Mesenchymal stem cell (in vitro differentiated cells and primary cell): ENCODE data around the gene NTRK3.

Experiments used
- DNase-seq: peaks from one replicate; pipeline ENCODE4 v3.0.0-alpha.2; 2013
- H2AFZ ChIP-seq: one replicate; pipeline ENCODE4 v1.6.1; 2013; ENCODE audit warnings: low read depth, mild to moderate bottlenecking, control low read depth, inconsistent platforms, low read length, moderate library complexity
- H2AK5ac ChIP-seq: 2 replicates; pipeline ENCODE4 v1.6.1; 2013; ENCODE audit warnings: low read length, moderate library complexity, mild to moderate bottlenecking, inconsistent platforms; ENCODE audit not compliant: severe bottlenecking
- H2BK120ac ChIP-seq: one replicate; pipeline ENCODE4 v1.6.1; 2013; ENCODE audit warnings: low read depth, mild to moderate bottlenecking, inconsistent platforms, low read length, moderate library complexity
- H2BK12ac ChIP-seq, 2 experiments: one replicate each; pipeline ENCODE4 v1.6.1; 2013; ENCODE audit warnings: inconsistent platforms in 2 of 2, low read length in 2 of 2, mild to moderate bottlenecking in 2 of 2, moderate library complexity in 2 of 2, control low read depth in 1 of 2
- H2BK15ac ChIP-seq: one replicate; pipeline ENCODE4 v1.6.1; 2013; ENCODE audit warnings: mild to moderate bottlenecking, low read depth, inconsistent platforms; ENCODE audit not compliant: poor library complexity, severe bottlenecking
- H2BK5ac ChIP-seq: 2 replicates; pipeline ENCODE4 v1.6.1; 2013; ENCODE audit warnings: low read depth, mild to moderate bottlenecking, low read length, control low read depth, inconsistent platforms; ENCODE audit not compliant: poor library complexity, severe bottlenecking
- H3K14ac ChIP-seq, 2 experiments: one replicate each; pipeline ENCODE4 v1.6.1; 2013; ENCODE audit warnings: inconsistent platforms in 2 of 2, low read length in 2 of 2, control low read depth in 1 of 2, mild to moderate bottlenecking in 1 of 2, moderate library complexity in 1 of 2
- H3K18ac ChIP-seq, 2 experiments: one replicate each; pipeline ENCODE4 v1.6.1; 2013; ENCODE audit warnings: inconsistent platforms in 2 of 2, low read length in 2 of 2, control low read depth in 1 of 2, low read depth in 1 of 2, mild to moderate bottlenecking in 1 of 2
- H3K23ac ChIP-seq, 2 experiments: one replicate each; pipeline ENCODE4 v1.6.1; 2013; ENCODE audit warnings: inconsistent platforms in 2 of 2, low read length in 2 of 2, mild to moderate bottlenecking in 2 of 2, moderate library complexity in 2 of 2, control low read depth in 1 of 2
- H3K27ac ChIP-seq: 2 replicates; pipeline ENCODE4 v1.5.1; 2013; ENCODE audit warnings: mild to moderate bottlenecking, moderate library complexity, low read length, control low read depth, inconsistent platforms; ENCODE audit not compliant: poor library complexity, severe bottlenecking
- H3K27me3 ChIP-seq, 2 experiments: 2 replicates each; pipeline versions ENCODE4 v1.6.1 to v1.7.0; 2013; ENCODE audit warnings: low read length in 2 of 2, mild to moderate bottlenecking in 2 of 2, moderate library complexity in 2 of 2, control low read depth in 1 of 2, inconsistent platforms in 1 of 2; ENCODE audit not compliant: control insufficient read depth in 1 of 2, insufficient read depth in 1 of 2
- H3K36me3 ChIP-seq, 2 experiments: 2 replicates each; pipeline versions ENCODE4 v1.6.1 to v1.7.0; 2013; ENCODE audit warnings: low read length in 2 of 2, control low read depth in 1 of 2, inconsistent platforms in 1 of 2, low read depth in 1 of 2, mild to moderate bottlenecking in 1 of 2; ENCODE audit not compliant: insufficient read depth in 2 of 2, control insufficient read depth in 1 of 2
- H3K4ac ChIP-seq, 2 experiments: one replicate each; pipeline ENCODE4 v1.6.1; 2013; ENCODE audit warnings: inconsistent platforms in 2 of 2, low read length in 2 of 2, mild to moderate bottlenecking in 2 of 2, moderate library complexity in 2 of 2, control low read depth in 1 of 2, low read depth in 1 of 2
- H3K4me1 ChIP-seq: 2 replicates; pipeline ENCODE4 v1.6.1; 2013; ENCODE audit warnings: low read depth, low read length, control low read depth; ENCODE audit not compliant: control insufficient read depth, insufficient read depth
- H3K4me2 ChIP-seq: 2 replicates; pipeline ENCODE4 v1.6.1; 2013; ENCODE audit warnings: low read length, mild to moderate bottlenecking, inconsistent platforms; ENCODE audit not compliant: poor library complexity, severe bottlenecking
- H3K4me3 ChIP-seq, 2 experiments: 2 replicates each; pipeline versions ENCODE4 v1.5.1 to v1.7.0; 2013; ENCODE audit warnings: low read length in 2 of 2, mild to moderate bottlenecking in 2 of 2, control low read depth in 1 of 2, low read depth in 1 of 2; ENCODE audit not compliant: insufficient read depth in 1 of 2
- H3K79me1 ChIP-seq: replicated peaks from 2 replicates; pipeline ENCODE4 v1.6.1; 2013; ENCODE audit warnings: mild to moderate bottlenecking, control low read depth, low read length, inconsistent platforms; ENCODE audit not compliant: poor library complexity, severe bottlenecking
- H3K9ac ChIP-seq: 2 replicates; pipeline ENCODE4 v1.7.0; 2013; ENCODE audit warnings: mild to moderate bottlenecking, low read length, moderate library complexity
- H3K9me3 ChIP-seq: 2 replicates; pipeline ENCODE4 v1.7.0; 2013; ENCODE audit warnings: mild to moderate bottlenecking, low read length; ENCODE audit not compliant: control insufficient read depth
- H4K8ac ChIP-seq: one replicate; pipeline ENCODE4 v1.6.1; 2013; ENCODE audit warnings: inconsistent platforms, mild to moderate bottlenecking, low read length, moderate library complexity
- H4K91ac ChIP-seq: one replicate; pipeline ENCODE4 v1.6.1; 2013; ENCODE audit warnings: mild to moderate bottlenecking, low read length, inconsistent platforms
- WGBS: methylation state at CpG from one replicate; pipeline ENCODE4 v1.1.7; 2013; ENCODE audit warnings: mixed read lengths; 5-methylcytosine and 5-hydroxymethylcytosine counted together

Gene NTRK3

GRCh38 chr15:88300861-88301260 lies 44.3 kb upstream of the NTRK3 start:
- H3K23ac ChIP-seq, result no peak overlapping the region
- H3K4me2 ChIP-seq, result no peak overlapping the region
- no peak overlapping the region for H2AK5ac ChIP-seq
- DNase-seq, result no peak
- H2BK12ac ChIP-seq, result no peak overlapping the region
- H3K9me3 ChIP-seq, result no peaks in the 10 kb centered on the region
- no peaks in the 10 kb centered on the region for H3K4me1 ChIP-seq
- no peak overlapping the region for H3K14ac ChIP-seq
- H2BK15ac ChIP-seq, result no peak overlapping the region
- no peak overlapping the region for H3K27ac ChIP-seq
- peaks cover 0 to 25% of the 10 kb centered on the region in 2 experiments for H3K27me3 ChIP-seq
- H3K79me1 ChIP-seq, result no peaks in the 10 kb centered on the region
- H2AFZ ChIP-seq, result no peak overlapping the region
- H2BK120ac ChIP-seq, result no peak overlapping the region
- H3K4ac ChIP-seq, result no peak overlapping the region
- no peak overlapping the region for H3K9ac ChIP-seq
- H4K91ac ChIP-seq, result no peak overlapping the region
- no peak overlapping the region for H3K18ac ChIP-seq
- H3K36me3 ChIP-seq, result no peaks in the 10 kb centered on the region
- no peak overlapping the region for H4K8ac ChIP-seq
- WGBS, result 74% methylated on average over 4 of the region's 4 CpGs
- no peak overlapping the region for H2BK5ac ChIP-seq
- no peak overlapping the region for H3K4me3 ChIP-seq

DNA sequence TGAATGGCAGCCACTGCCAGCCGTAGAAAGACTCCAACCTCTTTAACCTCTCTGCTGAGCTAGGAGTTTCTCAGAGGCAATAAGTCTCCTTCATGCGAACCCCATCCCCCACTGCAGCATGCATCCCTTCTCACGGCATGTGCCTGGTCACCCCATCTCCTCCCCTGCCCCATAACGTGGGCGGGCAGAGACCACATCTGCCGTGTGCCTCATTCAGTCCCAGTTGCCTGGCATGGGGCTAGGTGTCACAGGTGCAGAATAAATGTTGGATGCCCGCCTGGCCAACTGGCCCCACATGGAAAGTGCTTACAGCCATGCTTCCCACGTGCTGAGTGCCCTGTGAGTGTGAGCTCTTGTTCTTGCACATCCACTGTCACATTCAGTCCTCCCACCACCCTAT lies 43.5 kb upstream of the NTRK3 start:
- H3K4me2 ChIP-seq, result no peak overlapping the region
- H3K36me3 ChIP-seq, result no peaks in the 10 kb centered on the region
- H4K8ac ChIP-seq, result no peak overlapping the region
- H3K18ac ChIP-seq, result no peak overlapping the region
- H2BK5ac ChIP-seq, result no peak overlapping the region
- H3K4me3 ChIP-seq, result peak overlapping the region in 1 of 2 experiments; percentile 14
- H3K9me3 ChIP-seq, result no peaks in the 10 kb centered on the region
- peak overlapping the region; percentile 63 for H2BK15ac ChIP-seq
- no peak overlapping the region for H3K9ac ChIP-seq
- no peak overlapping the region for H2AFZ ChIP-seq
- no peak overlapping the region for H2AK5ac ChIP-seq
- peaks cover 0 to 25% of the 10 kb centered on the region in 2 experiments for H3K27me3 ChIP-seq
- no peak overlapping the region for H3K4ac ChIP-seq
- no peaks in the 10 kb centered on the region for H3K4me1 ChIP-seq
- H2BK12ac ChIP-seq, result no peak overlapping the region
- no peak overlapping the region for H3K23ac ChIP-seq
- no peak overlapping the region for H2BK120ac ChIP-seq
- no peak for DNase-seq
- 62% methylated on average over 8 of the region's 8 CpGs for WGBS
- no peak overlapping the region for H3K27ac ChIP-seq
- H3K14ac ChIP-seq, result no peak overlapping the region
- H3K79me1 ChIP-seq, result no peaks in the 10 kb centered on the region
- no peak overlapping the region for H4K91ac ChIP-seq

DNA sequence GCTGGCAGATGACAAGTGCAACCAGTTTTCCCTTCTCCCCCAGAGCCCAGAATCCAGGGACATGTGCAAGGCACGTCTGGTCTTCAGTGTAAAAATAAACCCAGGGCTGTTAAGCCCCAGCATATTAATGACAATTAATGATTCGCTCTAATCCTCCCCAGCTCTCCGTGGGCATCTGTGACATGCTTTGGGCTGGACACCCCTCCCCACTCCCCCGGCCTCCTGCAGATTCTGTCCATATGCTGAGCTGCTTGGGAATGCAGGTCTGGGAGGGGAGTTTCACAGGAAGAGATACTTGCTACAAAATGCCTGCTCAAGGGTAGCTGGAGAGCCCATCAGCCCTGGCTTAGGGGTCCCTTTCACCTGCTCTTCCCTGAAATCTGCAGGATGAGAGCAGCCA lies 43.0 kb upstream of the NTRK3 start:
- peaks cover 0 to 25% of the 10 kb centered on the region in 2 experiments for H3K27me3 ChIP-seq
- no peak overlapping the region for H3K27ac ChIP-seq
- no peaks in the 10 kb centered on the region for H3K36me3 ChIP-seq
- no peak overlapping the region for H3K4me2 ChIP-seq
- no peak overlapping the region for H2AK5ac ChIP-seq
- DNase-seq, result no peak
- H4K8ac ChIP-seq, result no peak overlapping the region
- H2BK15ac ChIP-seq, result no peak overlapping the region
- no peak overlapping the region for H3K14ac ChIP-seq
- no peak overlapping the region for H2AFZ ChIP-seq
- H4K91ac ChIP-seq, result no peak overlapping the region
- no peak overlapping the region for H2BK120ac ChIP-seq
- no peak overlapping the region for H3K4me3 ChIP-seq
- H2BK5ac ChIP-seq, result no peak overlapping the region
- no peak overlapping the region for H3K9ac ChIP-seq
- H2BK12ac ChIP-seq, result no peak overlapping the region
- no peak overlapping the region for H3K4ac ChIP-seq
- H3K4me1 ChIP-seq, result no peaks in the 10 kb centered on the region
- no peak overlapping the region for H3K18ac ChIP-seq
- WGBS, result 71% methylated on average over 3 of the region's 4 CpGs
- no peaks in the 10 kb centered on the region for H3K9me3 ChIP-seq
- no peak overlapping the region for H3K23ac ChIP-seq
- H3K79me1 ChIP-seq, result no peaks in the 10 kb centered on the region

GRCh38 chr15:88288661-88289060 lies 32.1 kb upstream of the NTRK3 start:
- no peak overlapping the region for H3K23ac ChIP-seq
- H2BK12ac ChIP-seq, result no peak overlapping the region
- no peak overlapping the region for H3K9ac ChIP-seq
- no peak overlapping the region for H4K91ac ChIP-seq
- H3K9me3 ChIP-seq, result no peaks in the 10 kb centered on the region
- H4K8ac ChIP-seq, result no peak overlapping the region
- H2BK120ac ChIP-seq, result no peak overlapping the region
- H2AK5ac ChIP-seq, result no peak overlapping the region
- no peaks in the 10 kb centered on the region for H3K4me1 ChIP-seq
- H3K18ac ChIP-seq, result no peak overlapping the region
- 47% methylated on average over 2 of the region's 4 CpGs for WGBS
- DNase-seq, result no peak
- H2BK5ac ChIP-seq, result no peak overlapping the region
- H3K27ac ChIP-seq, result no peak overlapping the region
- H2BK15ac ChIP-seq, result no peak overlapping the region
- H2AFZ ChIP-seq, result no peak overlapping the region
- no peaks in the 10 kb centered on the region for H3K36me3 ChIP-seq
- H3K4me3 ChIP-seq, result no peak overlapping the region
- H3K79me1 ChIP-seq, result no peaks in the 10 kb centered on the region
- H3K4me2 ChIP-seq, result no peak overlapping the region
- no peak overlapping the region for H3K14ac ChIP-seq
- H3K27me3 ChIP-seq, result peaks cover 0 to 43% of the 10 kb centered on the region in 2 experiments
- no peak overlapping the region for H3K4ac ChIP-seq
